NCI-H1694 treated with DMSO at 0.1 percent for 48 hours (cell line): Measurements from ENCODE around the gene CLIP4.
"Not testable (repeated sequence)": the region's sequence is repeated elsewhere in the genome, so short reads cannot be mapped to it uniquely, and the experiment has no call there.

ENCODE experiments used
- DNase-seq: peaks from one replicate; lab custom pipeline; 2025; lab: John Stamatoyannopoulos, UW

CLIP4 gene, protein sequence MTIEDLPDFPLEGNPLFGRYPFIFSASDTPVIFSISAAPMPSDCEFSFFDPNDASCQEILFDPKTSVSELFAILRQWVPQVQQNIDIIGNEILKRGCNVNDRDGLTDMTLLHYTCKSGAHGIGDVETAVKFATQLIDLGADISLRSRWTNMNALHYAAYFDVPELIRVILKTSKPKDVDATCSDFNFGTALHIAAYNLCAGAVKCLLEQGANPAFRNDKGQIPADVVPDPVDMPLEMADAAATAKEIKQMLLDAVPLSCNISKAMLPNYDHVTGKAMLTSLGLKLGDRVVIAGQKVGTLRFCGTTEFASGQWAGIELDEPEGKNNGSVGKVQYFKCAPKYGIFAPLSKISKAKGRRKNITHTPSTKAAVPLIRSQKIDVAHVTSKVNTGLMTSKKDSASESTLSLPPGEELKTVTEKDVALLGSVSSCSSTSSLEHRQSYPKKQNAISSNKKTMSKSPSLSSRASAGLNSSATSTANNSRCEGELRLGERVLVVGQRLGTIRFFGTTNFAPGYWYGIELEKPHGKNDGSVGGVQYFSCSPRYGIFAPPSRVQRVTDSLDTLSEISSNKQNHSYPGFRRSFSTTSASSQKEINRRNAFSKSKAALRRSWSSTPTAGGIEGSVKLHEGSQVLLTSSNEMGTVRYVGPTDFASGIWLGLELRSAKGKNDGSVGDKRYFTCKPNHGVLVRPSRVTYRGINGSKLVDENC

DNA sequence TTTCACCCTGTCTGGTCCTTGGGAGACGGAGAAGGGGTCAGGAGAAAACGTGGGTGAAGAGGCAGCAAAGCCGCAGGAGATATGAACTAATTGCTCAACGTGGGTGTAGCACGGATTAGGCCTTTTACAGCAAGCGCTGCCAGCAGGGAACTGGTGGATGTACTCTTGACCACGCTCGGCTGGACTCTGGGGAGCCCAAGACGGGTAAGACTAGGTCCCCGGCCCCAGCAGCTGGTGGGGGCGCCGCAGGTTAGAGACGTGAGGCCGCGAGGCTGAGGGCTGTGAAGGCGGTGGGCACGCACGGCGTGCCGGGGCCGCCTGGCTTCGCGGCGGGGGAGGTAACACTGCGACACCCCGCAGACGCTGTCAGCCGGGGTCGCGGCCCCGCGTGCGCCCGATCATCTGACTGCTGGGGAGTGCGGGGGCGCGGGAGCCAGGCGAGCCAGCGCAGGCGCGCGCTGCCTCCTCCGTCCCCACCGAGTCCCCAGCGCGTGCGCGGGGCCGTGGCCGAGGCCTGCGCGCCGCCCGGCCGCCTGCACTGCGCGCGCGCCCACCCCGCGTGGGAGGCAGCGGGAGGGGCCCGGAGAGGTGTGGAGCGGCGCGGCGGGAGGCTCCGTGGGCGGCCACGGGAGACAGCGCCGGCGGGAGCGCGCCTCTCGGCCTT lies at the start of gene CLIP4:
TSS of gene CLIP4 (plus strand) at position 470 of the 664 bp plus-strand sequence. CDS start 5,974 bp downstream, outside the sequence.
- no peak for DNase-seq

GRCh38 chr2:29066271-29066860 lies 48.8 kb upstream of the CLIP4 start:
- no peak for DNase-seq

GRCh38 chr2:29066997-29067605 lies 48.1 kb upstream of the CLIP4 start:
- DNase-seq: no peak

- DNase-seq: no peak
These were observed 46.7 kb upstream of the CLIP4 start for GRCh38 chr2:29068513-29068912.

DNA sequence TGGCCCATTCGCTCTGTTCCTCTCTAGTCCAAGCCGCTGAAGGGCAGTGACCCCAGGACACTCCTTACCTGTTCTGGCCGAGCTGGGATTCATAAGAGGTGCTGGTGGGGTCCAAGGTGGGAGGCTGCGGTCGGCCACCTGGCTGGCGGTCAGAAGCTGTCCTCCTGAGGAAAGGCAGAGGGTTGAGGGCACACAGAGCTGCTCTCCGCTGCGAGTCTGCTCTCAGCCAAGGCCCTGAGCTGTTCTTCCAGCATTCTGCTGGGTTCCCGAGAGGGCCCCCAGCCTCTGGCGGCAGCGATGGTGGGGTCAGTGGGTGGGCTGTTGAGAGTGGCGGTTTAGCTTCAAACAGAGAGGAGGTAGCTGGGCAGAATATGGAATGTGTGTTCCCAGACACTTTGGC lies 44.7 kb upstream of the CLIP4 start:
- no peak for DNase-seq

GRCh38 chr2:29071032-29071975 lies 43.9 kb upstream of the CLIP4 start:
- DNase-seq: no peak

DNA sequence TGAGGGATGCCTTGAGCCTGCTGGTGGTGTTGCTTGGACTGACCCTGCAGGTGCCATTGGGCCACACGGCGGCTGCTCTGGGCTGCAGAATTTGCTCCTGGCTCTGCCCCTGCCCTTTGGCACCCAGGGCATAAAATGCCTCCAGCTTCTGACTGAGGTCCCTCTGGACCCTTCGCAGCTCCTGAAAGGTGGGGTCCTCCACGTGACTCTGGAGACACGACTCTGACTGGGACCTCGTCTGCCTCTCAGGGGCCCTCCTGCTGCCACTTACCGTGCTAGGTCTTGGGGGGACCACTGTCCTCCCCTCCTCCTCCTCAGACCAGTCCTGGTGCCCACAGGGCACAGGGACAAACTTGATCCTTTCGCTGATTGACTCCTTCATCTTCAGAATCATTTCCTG lies 43.0 kb upstream of the CLIP4 start:
- no peak for DNase-seq

DNA sequence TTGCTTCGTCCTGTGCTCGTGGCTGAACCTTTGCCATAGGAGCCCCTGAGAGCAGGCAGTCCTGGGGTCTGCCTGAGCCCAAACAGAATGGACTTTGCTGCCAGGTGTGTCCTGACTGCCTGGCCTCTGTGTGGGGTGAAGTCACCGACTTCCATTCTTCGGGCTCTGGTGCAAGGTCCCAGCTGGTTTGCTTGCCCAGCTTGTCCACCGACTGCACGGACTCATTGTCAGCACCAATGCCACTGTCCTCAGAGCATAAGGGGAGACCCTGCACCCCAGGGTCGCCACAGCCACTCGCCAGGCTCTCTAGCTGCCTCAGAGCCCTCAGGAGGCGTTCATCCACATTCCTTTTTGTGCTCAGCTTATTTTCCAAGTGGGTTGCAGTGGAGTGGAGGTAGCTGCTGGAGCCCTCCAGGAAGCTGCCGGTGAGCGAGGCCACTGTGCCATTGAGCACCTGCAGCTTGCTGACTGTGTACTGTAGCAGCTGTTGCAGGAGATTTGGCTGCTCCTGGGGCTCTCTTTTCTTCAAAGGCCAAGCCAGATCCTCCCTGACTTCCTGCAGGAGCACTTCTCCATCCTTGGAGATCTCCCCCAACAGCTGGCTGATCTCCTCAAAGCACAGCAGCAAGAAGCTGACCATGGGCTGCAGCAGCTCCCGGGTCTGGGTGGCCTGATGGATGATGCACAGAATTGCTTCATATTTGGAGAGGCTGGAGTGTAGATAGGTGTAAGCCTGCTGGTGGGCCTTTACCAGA lies 42.1 kb upstream of the CLIP4 start:
- DNase-seq: no peak

- DNase-seq: no peak
These were observed 41.3 kb upstream of the CLIP4 start for GRCh38 chr2:29073933-29074332.

DNA sequence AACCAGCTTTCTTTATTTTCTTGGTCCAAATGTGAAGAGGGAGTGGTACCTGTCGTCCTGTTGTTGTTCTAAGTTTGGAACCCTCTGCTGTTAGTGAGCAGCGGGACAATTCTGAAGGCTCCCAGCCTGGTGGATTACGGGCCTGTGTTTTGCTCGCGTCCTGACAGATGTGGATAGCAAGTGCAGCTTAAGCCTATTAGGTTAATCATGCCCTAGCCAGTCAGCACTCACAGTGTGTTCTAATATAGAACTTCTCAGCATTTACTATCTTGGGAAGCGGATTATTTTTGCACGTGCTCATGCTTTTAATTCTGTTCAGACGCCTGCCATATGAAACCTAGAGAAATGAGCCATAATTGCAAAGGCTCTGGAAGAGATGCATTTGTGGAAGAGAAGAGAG lies 40.8 kb upstream of the CLIP4 start, which contains the start of gene PCARE:
TSS of gene PCARE (minus strand) at position 113 of the 400 bp plus-strand sequence. CDS start 262 bp downstream, outside the sequence.
- no peak for DNase-seq

DNA sequence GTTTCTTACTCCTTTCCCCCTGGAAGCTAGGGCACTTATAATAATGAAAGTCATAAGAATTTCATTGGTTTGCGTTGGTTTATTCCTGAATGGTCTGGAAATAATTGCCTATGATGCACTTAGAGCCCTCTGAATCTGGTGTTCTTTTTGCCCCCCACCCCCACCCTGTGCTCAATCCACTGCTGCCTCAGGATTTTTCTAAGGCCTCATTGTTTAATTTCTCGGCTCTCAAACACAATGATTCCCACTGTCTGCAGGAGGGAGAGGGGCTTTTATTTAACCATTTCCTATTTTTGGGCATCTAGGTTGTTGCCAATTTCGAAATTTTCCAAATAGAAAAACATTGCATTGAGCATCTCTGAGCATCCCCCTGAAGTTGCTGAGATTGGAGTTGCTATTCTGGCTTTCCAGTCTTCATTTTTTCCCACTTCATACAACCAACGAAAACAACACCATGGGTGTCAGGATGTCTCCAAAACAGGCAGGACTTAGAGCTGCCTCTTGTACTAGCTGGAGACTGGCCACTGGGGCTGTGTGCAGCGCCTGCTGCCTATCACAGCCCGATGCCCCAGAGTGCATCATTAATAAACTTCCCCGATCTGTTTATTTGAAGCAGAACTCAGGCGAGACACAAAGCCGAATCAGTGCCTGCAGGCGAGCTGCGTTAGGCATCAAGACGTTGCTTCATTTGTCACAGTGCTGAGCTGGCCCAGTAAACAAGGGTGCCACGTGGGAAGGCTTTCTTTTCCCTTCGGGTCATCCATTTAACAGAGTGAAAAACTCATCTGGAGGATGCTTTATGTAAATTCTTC lies 39.1 kb upstream of the CLIP4 start:
- no peak for DNase-seq

DNA sequence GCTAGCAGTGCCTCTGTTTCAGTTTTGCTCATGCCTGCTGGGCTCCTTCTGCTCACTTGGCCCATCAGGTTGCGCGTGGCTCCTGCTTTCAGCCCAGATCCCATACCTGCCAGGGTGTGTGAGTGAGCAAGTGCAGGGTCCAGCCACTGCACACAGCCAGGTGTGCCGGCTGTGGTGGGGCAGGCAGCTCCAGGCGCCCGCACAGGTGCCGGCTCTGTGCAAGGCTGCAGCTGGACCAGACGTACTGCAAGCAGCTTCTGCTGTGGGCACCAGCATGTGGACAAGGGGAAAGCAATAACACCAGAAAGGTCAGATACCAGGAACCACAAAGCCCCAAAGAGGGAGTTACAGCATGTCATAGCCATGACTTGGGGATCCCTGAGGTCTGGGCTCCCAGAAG lies 35.3 kb upstream of the CLIP4 start:
- DNase-seq: no peak

- no peak for DNase-seq
These were observed 34.1 kb upstream of the CLIP4 start for GRCh38 chr2:29080886-29081743.

GRCh38 chr2:29082804-29083495 lies 32.3 kb upstream of the CLIP4 start:
- DNase-seq: no peak

DNA sequence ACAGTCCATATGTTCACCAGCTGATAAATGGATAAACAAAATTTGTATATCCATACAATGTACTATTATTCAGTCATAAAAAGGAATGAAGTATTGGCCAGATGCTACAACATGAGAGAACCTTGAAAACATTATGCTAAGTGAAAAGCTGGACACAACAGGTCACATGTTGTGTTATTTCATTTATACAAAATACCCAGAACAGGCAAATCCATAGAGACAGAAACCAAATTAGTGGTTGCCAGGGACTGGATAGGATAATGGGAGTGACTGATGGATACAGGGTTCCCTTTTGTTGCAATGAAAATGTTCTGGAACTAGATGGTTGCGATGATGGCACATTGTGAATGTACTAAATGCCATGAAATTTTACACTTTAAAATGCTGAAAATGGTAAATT lies 30.7 kb upstream of the CLIP4 start:
- DNase-seq: no peak

DNA sequence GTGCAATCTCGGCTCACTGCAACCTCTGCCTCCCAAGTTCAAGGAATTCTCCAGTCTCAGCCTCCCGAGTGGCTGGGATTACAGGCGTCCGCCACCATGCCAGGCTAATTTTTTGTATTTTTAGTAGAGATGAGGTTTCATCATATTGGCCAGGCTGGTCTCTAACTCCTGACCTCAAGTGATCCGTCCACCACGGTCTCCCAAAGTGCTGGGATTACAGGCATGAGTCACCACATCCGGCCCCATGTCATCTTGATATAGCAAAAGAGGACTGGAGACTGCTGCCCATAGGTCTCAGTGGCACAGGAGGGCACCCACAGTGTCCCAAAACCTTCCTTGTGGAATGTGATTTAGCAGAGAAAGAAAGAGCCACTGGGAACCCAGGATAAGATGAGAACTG lies 24.9 kb upstream of the CLIP4 start:
- DNase-seq: not testable (repeated sequence)

DNA sequence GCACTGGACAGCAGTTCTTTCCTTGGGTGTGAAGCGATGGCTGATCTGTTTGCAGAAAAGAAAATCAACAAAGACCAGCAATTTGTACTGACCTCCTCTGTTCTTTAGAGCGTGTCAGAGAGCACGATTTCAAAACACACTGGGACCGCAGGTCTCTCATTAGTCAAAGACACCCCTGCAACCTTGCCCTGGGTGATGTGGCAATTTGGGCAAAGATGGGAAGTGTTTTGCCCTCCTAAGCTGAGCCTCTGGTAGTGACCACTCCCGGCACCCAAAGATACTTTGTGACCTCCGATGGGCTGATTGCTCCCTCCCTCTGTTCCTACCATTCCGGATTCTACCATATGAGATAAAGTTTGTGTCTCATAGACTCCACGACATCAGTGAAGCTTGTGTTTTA lies 18.2 kb upstream of the CLIP4 start:
- DNase-seq: no peak

GRCh38 chr2:29097569-29097968 lies 17.6 kb upstream of the CLIP4 start:
- DNase-seq: no peak
